IPS-18c (cell line): Measurements from ENCODE around the gene ABCC3.

ENCODE experiments used
- H3K4me3 ChIP-seq: 2 replicates; pipeline ENCODE4 v1.7.0; 2013; ENCODE audit warnings: low read depth, mild to moderate bottlenecking, low read length, moderate library complexity; ENCODE audit not compliant: insufficient read depth
- H3K9me3 ChIP-seq: one replicate; pipeline ENCODE4 v1.6.1; 2013; ENCODE audit warnings: mild to moderate bottlenecking, low read length, moderate library complexity; ENCODE audit not compliant: control insufficient read depth, insufficient read depth

ABCC3 gene

DNA sequence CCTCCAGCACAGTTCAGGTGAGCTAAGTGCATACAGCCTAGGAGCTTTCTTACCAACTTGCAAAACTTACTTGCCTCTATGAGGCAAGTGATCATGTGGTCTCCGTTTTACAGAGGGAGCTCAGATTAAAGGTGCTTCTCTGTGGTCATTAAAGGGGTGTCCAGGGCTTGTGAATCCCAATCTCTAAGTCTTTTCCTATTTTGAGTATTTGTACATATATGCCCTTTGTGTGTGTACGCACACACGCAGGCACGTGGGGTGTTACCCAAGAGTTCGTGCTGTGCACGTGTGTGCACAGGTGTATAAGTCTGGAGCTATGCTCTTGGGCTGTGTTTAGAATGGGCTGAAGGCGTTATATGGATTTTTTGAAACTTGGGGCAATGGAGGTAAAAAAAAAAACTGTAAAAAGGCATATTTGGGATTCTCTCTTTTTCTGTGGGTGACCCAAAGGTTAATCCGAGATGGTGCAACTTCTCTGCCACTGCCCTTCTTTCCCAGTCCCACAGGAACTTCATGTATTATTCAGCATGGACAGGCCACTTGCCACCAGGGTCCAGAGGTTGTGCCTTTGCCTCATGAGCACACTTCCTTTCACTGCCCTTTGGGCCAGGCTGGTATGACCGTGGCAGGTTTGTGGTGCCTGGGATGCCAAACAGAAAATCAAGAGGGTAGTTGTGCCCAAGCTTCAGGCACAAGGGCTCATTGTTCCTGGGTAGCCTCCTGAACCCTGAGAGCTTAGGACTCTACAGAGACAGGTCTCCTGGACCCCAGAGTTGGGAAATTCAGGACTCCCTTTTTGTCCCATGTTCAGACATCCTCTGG, 1.5 kb downstream of the ABCC3 start:
- H3K9me3 ChIP-seq = no peaks in the 10 kb centered on the region
- H3K4me3 ChIP-seq = no peak overlapping the region

DNA sequence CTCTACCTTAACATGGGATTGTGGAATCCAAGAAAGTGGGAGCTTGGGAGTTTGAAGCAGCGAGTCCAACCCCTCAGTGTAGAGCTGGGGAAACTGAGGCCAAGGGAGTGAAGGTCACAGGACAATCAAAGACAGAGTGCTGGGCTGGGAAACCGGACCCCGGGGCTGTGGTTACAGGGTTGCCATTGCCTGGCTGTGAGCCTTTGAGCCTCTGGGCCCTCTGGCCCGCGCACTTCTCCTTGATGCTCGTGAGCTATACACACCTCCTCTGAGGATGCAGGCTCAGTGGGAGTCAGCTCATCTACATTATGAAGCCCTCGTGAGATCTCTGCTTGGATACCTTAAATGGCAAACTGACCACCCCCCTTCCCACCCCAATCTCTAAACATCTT, 2.1 kb downstream of the ABCC3 start:
- Histone ChIP-seq H3K4me3 (no peak overlapping the region), H3K9me3 (no peaks in the 10 kb centered on the region)

DNA sequence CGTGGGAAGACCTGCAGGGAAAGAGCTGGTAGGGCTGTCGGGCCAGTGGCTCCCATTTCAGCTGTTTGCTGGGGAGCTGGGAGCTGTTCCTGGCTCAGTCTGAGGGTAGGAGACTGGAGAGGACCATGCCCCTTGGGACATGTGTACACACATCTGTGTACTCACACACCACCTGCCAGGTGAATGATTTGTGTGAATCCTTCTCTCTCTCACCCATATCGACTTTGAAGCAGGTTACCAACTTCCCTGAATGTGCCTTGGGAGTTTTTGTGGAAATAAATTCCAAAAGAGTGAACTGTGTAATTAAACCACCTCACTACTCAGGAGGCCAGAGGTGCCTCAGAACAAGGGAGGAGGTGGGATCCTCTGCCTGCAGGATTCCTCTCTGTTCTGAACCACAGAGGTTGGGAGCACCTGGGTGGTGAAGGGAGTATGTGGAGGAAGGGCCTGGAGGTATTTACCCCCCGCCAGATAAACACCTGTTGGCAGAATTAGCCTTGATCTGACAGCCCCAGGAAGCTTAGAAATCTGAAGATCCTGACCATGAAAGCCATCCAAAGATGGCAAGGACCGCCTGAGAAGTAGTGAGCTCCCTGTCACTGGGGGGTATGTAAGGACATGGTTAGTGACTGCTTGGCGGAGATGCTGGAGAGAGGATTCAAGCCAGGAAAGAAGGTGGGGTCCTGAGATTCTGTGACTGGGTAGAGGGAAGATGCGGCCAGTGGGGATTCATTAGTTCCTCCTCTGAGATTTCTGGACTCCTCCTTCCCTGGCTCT, 3.3 kb downstream of the ABCC3 start:
- Histone ChIP-seq H3K9me3 (no peaks in the 10 kb centered on the region), H3K4me3 (no peak overlapping the region)

DNA sequence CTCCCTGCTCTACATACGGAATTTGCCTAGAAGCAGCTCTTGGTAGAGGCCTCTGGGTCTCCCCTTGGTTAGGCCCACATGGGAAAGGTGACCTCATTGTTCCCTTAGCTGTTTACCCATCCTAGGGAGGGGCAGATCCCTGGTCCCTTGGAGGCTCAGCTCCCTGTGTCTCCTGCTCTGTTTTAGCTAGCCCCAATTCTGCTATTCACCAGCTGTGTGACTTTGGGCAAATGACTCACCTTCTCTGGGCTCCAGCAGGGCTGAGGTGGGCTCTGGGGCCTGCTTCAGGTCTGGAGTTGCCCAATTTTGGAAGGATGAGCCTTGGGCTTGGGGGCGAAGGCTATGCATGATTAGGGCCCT, 3.9 kb downstream of the ABCC3 start:
- no peaks in the 10 kb centered on the region for H3K9me3 ChIP-seq
- H3K4me3 ChIP-seq = no peak overlapping the region

DNA sequence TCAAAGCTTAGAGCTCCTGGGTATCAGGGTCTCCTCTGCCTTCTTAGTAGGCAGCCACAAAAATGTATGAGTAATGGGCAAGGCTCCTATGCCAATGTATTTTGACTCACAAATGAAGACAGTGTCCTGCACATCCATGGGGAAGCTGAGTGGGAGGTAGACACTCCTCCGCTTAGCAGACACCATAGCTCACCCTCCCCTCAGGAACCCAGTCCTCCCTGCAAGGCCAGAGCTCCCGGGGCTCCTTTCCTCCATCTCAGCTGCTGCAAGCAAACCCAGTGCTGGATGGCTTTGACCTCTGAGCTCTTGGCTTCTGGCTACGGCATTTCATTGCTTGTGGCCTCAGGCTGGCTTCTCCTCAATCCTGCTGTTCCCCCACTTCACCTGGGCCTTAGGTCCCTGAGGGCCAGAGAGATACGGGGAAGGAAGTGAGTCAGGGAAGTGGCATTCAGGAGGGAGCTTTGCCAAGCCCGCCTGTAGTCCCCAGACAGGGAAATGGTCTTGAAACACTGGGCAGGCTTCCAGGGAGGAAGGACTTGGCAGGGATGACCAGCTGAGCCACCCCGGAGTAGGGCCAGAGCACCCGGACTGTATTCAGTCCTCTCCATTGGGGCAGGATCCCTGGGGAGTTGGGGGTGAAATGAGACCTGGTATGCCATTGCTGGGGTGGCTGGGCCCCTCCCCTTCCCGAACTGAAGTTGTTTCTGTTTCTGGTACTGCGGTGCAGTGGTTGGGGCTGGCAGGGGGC, 4.5 kb downstream of the ABCC3 start:
- H3K4me3 ChIP-seq = no peak overlapping the region

DNA sequence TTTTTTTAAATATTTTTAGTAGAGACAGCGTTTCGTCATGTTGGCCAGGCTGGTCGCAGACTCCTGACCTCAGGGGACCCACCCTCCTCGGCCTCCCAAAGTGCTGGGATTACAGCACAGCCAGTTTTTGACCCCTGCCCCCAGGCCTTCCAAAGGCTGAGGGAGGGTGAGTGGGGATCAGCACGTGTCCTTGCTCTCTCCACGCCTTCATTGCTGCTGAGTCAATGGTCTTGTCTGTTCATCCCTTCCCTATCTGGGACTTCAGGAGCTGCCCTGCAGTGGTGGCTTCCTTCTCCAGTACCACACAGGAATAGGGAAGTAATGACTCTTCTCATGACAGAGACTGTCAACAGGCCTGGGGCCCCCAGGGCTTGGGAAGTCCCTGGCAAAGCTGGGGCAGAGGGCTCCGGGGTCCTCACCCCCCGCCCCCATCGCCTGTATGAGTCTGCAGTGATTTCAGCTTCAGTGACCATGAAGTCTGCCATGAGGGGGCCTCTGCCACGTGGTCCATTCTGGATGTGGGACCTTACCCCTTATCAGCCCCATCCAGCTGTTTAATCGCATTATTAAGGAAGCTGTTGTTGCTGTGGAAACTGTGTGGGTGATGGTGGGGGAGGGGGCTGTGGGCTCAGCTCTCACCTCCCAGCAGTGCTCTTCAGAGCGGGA, 6.1 kb downstream of the ABCC3 start:
- Histone ChIP-seq H3K9me3 (no peaks in the 10 kb centered on the region), H3K4me3 (no peak overlapping the region)

More for the DNA sequence above, 4.5 kb downstream of the ABCC3 start:
- no peaks in the 10 kb centered on the region for H3K9me3 ChIP-seq

DNA sequence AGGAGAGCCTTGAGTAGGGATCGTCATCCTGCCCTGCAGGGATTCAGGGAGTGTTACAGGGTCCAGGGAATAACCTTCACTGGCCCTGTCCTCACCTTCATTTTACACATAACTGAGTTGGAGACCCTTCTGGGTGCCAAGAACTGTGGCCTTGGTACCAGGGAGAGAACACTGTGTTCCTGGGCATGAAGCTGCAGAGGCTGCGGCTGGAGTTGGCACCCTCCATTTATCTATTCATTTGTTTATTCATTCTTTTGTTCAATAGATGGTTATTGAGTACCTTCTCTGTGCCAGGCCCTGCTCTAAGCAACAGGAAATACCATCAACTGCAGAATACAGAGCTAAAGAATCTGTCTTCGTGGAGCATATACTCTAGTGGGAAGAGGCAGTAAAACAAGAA, 6.7 kb downstream of the ABCC3 start:
- H3K9me3 ChIP-seq = no peaks in the 10 kb centered on the region
- H3K4me3 ChIP-seq = no peak overlapping the region

DNA sequence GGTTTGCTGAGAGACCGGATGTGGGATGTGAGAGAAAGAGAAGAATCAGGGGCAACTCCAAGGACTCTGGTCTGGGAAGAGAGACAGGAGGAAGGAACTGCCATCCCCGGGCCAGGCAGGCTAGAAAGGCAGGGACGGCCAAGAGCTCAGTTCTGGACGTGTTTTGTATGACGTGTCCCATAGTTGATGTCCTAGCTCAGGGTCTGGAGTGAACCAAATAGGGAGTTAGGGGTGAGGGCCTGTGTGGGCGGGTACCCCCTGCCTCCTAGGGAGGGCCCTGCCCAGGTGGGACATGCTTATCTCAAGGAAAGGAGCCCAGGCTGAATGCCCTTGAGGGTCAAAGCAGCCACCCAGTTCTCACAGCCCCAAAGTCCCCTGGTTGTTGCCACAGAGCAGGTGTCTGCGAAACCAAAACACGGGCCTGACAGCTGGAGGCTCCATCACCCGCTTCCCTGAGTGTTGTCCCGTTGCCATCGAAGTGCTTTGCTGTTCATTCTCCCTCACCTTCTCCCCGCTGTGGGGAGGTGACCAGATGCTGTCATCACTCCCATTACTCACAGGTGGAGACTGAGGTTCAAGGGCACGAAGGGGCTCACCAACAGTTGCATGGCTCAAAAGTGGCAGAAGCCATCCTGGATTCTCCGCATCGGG, 7.5 kb downstream of the ABCC3 start:
- Histone ChIP-seq H3K9me3 (no peaks in the 10 kb centered on the region), H3K4me3 (no peak overlapping the region)

DNA sequence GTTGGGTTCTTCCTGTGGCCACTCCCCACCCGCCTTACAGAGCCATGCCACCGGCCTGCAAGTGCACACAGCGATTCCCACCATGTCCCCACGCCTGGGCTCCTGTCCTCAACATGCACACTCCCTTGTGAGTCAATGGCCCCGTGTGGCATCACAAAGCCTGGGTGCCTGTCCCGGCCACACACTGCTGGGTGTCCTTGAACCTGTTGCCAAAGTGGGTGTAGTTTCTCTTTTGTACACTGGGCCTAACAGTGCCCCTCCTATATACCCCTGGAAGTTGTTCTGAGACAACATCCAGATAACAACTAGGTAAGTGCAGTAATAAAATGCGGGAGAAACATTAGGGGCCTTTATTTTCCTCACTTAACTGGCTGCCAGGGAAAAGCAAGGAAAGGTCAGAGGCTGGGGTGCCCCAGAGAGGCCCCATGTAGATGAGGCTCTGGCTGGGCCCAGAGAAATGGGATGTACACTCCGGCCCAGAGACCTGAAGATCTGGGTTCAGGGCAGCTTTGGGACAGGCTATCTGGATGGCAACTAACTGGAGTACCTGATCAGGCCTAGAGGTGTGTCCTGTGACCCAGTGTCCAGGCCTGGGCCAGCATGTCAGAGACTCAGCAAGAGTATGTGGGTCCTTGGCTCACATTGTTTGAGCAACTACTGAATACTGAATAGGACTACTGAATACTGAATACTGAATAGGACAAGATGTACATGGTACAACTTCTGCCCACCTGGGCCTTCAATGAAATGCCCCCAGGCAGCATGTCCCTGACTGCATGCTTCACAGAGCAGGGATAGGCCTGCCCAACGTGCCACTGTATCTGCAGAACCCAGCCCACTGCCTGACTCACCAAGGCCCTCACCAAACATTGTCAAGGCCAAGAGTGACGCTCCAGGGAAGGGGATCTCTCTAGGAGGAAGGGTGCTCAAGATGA, 8.3 kb downstream of the ABCC3 start:
- no peaks in the 10 kb centered on the region for H3K9me3 ChIP-seq
- no peak overlapping the region for H3K4me3 ChIP-seq

DNA sequence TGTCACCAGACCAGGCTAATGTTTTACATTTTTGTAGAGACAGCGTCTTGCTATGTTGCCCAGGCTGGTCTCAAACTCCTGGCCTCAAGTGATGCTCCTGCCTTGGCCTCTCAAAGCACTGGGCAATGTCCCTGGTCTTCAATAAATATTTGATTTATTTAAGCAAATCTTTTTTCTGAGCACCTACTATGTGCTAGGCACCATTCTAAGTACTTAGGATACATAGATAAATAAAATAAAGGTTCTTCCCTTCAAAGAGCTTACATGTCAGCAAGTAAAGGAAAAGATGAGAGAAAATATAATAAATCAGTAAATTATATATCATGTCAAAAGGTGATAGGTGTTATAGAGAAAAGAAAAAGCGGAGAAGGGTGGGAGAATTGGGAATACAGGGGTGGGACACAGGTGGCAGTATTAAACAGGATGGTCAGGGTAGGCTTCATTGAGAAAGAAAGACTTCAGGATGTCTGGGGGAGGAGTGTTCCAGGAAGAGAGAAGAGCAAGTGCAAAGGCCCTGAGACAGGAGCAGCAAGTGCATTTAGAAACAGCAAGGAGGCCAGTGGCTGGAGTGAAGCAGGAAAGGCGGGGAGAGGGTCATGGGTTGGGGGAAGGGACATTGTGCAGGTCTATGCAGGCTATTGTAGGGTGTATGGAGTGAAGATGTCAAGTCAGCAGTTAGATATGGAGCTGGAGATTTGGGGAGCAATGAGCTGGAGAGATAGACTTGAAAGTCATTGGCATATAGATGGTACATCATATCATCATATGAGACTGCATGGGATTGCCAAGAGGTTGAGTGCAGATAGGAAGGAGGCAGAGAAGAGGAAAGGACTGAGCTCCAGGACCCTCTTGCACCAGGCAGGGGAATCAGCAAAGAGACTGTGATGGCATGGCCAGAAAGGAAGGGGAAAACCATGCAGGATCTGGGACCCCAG, 11.3 kb downstream of the ABCC3 start:
- Histone ChIP-seq H3K4me3 (no peak overlapping the region), H3K9me3 (no peaks in the 10 kb centered on the region)

DNA sequence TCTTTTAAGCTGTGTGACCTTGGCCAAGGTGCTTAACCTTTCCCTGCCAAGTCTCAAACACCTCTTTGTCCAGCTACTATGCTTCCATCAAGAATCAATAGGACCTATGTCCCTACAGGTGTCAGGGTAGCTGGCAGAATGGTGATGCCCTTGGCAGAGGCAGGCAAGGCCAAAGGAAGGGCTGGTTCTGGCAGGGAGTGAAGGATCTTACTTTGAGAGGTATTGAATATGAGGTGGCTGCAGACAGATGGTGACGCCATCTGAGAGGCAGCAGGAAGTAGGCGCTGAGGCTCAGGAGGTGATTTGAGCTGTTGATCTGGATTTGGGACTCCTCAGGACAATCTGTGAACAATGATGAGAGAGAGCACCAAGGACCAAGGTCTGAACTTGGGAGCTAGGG, 12.5 kb downstream of the ABCC3 start:
- no peaks in the 10 kb centered on the region for H3K9me3 ChIP-seq
- no peak overlapping the region for H3K4me3 ChIP-seq

DNA sequence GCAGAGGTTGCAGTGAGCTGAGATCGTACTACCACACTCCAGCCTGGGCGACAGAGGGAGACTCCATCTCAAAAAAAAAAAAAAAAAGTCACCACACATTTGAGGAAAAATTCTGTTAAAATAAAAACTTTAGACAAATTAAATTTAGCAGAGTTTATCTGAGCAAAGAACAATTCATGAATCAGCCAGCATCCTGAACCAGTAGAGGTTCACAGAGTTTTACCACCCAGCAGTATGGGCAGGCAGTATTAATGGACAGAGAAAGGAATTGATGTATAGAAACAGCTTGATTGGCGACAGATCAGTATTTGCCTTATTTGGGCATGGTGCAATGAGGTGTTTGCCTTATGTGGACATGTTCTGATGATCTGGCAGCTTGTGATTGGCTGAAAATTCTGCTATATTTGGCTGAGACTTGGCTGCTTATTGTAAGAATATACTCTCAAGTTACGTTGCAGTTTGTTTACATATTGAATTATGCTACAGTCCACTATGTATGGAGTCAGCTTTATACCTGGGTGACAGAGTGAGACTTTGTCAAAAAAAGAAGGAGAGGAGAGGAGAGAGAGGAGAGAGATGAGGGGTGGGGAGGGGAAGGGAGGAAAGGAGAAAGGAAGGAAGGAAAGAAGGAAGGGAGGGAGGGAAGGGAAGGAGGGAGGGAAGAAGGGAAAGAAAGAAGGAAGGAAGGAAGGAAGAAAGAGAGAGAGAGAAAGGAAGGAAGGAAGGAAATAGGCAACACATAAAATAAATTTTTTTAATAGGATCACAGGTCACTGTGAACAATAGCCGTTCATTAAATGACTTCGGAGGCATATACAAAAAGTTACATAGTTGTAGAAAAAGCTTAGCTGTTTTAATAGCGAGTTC, 14.6 kb downstream of the ABCC3 start:
- no peak overlapping the region for H3K4me3 ChIP-seq
- no peaks in the 10 kb centered on the region for H3K9me3 ChIP-seq

DNA sequence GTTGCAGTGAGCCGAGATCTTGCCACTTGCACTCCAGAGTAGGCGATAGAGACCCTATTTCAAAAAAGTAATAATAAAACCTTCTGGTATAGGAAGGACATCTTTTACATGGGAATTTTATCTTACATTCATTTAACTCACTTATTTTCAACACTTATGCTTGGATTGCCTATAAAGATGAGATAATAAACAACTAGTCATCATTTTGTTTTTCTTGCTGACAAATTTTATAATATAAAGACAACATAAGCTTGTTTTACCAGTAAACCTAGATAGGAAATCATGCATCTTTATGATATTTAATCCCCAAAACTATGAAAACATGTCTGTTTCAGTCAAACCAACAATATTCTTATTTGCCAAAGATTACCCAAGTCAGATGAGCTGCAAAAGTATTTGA, 17.0 kb downstream of the ABCC3 start:
- H3K4me3 ChIP-seq = no peak overlapping the region
- H3K9me3 ChIP-seq = no peaks in the 10 kb centered on the region

DNA sequence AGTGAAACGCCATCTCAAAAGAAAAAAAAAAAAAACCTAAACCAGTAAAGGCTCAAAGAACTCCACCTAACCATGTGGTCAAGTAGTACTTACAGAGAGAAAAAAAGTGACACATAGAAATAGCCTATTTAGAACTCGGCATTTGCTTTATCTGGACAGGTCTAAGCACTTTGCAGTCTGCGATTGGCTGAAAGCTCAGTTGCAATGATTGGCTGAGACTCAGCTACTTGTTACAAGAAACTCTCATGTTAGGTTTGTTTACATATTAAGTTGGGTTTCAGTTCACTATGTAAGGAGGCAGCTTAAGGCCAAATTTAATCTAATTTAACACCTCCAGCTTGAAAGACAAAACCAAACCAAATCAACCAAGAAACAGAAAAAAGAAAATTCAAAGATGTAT, 19.1 kb downstream of the ABCC3 start:
- Histone ChIP-seq H3K4me3 (no peak overlapping the region), H3K9me3 (no peaks in the 10 kb centered on the region)
